HG03457 (cell line): ENCODE data around the gene EXOC3L4.
"Not testable (repeated sequence)": the region's sequence is repeated elsewhere in the genome, so short reads cannot be mapped to it uniquely, and the experiment has no call there.

Experiments used
- ATAC-seq: cut with Tn5 transposase; IDR thresholded peaks from one replicate; pipeline ENCODE4 v1.9.1; 2021; ENCODE audit warnings: moderate number of reproducible peaks; ENCODE audit not compliant: unreplicated experiment

Gene EXOC3L4

GRCh38 chr14:103119527-103119926 lies 25.0 kb downstream of the EXOC3L4 start:
- ATAC-seq = not testable (repeated sequence)

GRCh38 chr14:103121121-103121845 lies 26.8 kb downstream of the EXOC3L4 start:
- no peak for ATAC-seq

- no peak for ATAC-seq
These were observed 27.5 kb downstream of the EXOC3L4 start for GRCh38 chr14:103121846-103122584.

- ATAC-seq = no peak
These were observed 28.0 kb downstream of the EXOC3L4 start for GRCh38 chr14:103122585-103122946.

- ATAC-seq = no peak
These were observed 28.6 kb downstream of the EXOC3L4 start, which contains the start of gene TNFAIP2 for GRCh38 chr14:103122947-103123633. TSS of gene TNFAIP2 (plus strand) at chr14:103123461. CDS start at chr14:103126458, 2,997 bp downstream.

GRCh38 chr14:103123634-103124500 lies 29.3 kb downstream of the EXOC3L4 start:
- no peak for ATAC-seq

- no peak for ATAC-seq
These were observed 30.0 kb downstream of the EXOC3L4 start for GRCh38 chr14:103124501-103125001.

GRCh38 chr14:103125098-103126070 lies 30.9 kb downstream of the EXOC3L4 start:
- no peak for ATAC-seq

- ATAC-seq = no peak
These were observed 31.8 kb downstream of the EXOC3L4 start for GRCh38 chr14:103126088-103126872.

GRCh38 chr14:103126873-103127304 lies 32.4 kb downstream of the EXOC3L4 start:
- no peak for ATAC-seq

- ATAC-seq = no peak
These were observed 32.8 kb downstream of the EXOC3L4 start for GRCh38 chr14:103127356-103127755.

- ATAC-seq = no peak
These were observed 33.5 kb downstream of the EXOC3L4 start for GRCh38 chr14:103127861-103128598.

- no peak for ATAC-seq
These were observed 34.2 kb downstream of the EXOC3L4 start for GRCh38 chr14:103128631-103129300.

GRCh38 chr14:103129301-103130016 lies 34.9 kb downstream of the EXOC3L4 start:
- ATAC-seq = no peak

- no peak for ATAC-seq
These were observed 35.7 kb downstream of the EXOC3L4 start for GRCh38 chr14:103130017-103130764.

- no peak for ATAC-seq
These were observed 36.4 kb downstream of the EXOC3L4 start for GRCh38 chr14:103130965-103131364.
